Smooth muscle cell (in vitro differentiated cells): ENCODE data around the gene AP1S2. TPM values are rescaled to one million over a fixed set of nuclear protein-coding genes. Genes with fewer than 3 reads are reported as not detected.
"Not testable (repeated sequence)": the region's sequence is repeated elsewhere in the genome, so short reads cannot be mapped to it uniquely, and the experiment has no call there.

Experiments used
- DNase-seq: peaks from one replicate; lab custom pipeline; 2025; ENCODE audit not compliant: unreplicated experiment; lab: John Stamatoyannopoulos, UW
- H2AFZ ChIP-seq: fragments of 200-600 bp; sonication (generic); 2 replicates; pipeline ENCODE4 v1.6.0; 2016; ENCODE audit warnings: antibody characterized with exemption, low read depth, mild to moderate bottlenecking
- H3F3A ChIP-seq: fragments of 200-600 bp; sonication (generic); 2 replicates; pipeline ENCODE4 v1.6.0; 2017; ENCODE audit warnings: antibody characterized with exemption, low read depth
- H3K27ac ChIP-seq: fragments of 200-600 bp; sonication (generic); 2 replicates; pipeline ENCODE4 v1.5.1; 2016; ENCODE audit warnings: low read depth, mild to moderate bottlenecking
- H3K27me3 ChIP-seq: fragments of 200-600 bp; sonication (generic); 2 replicates; pipeline ENCODE4 v1.6.1; 2016; ENCODE audit warnings: low read depth, mild to moderate bottlenecking
- H3K36me3 ChIP-seq: fragments of 200-600 bp; sonication (generic); 2 replicates; pipeline ENCODE4 v1.5.1; 2016; ENCODE audit warnings: low read depth
- H3K4me1 ChIP-seq: fragments of 200-600 bp; sonication (generic); 2 replicates; pipeline ENCODE4 v1.5.1; 2016; ENCODE audit warnings: low read depth
- H3K4me2 ChIP-seq: fragments of 200-600 bp; sonication (generic); 2 replicates; pipeline ENCODE4 v1.6.0; 2016; ENCODE audit warnings: mild to moderate bottlenecking
- H3K4me3 ChIP-seq: fragments of 200-600 bp; sonication (generic); 2 replicates; pipeline ENCODE4 v1.5.1; 2016; ENCODE audit warnings: mild to moderate bottlenecking
- H3K79me2 ChIP-seq: fragments of 200-600 bp; sonication (generic); 2 replicates; pipeline ENCODE4 v1.6.0; 2016; ENCODE audit warnings: low read depth, mild to moderate bottlenecking
- H3K9ac ChIP-seq: fragments of 200-600 bp; sonication (generic); 2 replicates; pipeline ENCODE4 v1.6.0; 2016; ENCODE audit warnings: low read depth
- H3K9me3 ChIP-seq: fragments of 200-600 bp; sonication (generic); replicated peaks from 2 replicates; pipeline ENCODE4 v1.5.1; 2016; ENCODE audit warnings: low read depth
- H4K20me1 ChIP-seq: fragments of 200-600 bp; sonication (generic); 2 replicates; pipeline ENCODE4 v1.6.0; 2016; ENCODE audit warnings: low read depth
- WGBS: methylation state at CpG from one replicate; pipeline ENCODE4 v1.1.7; 2016; ENCODE audit warnings: low lambda C conversion rate; 5-methylcytosine and 5-hydroxymethylcytosine counted together
- polyA plus RNA-seq: library from polyadenylated mRNA; unstranded; fragments of >200 nt; fragmentation: Nextera tagmentation; extraction: Ambion mirVana; gene quantifications from 2 replicates; pipeline ENCODE4 v1.2.1, GENCODE V29; 2016
- total RNA-seq: library from RNA; depleted of rRNA; stranded (reverse); fragments of >200 nt; gene quantifications from 2 replicates; pipeline ENCODE4 v1.2.3, GENCODE V29; 2014
- TF ChIP-seq, protein P1 (sequence below): fragments of 200-600 bp; sonication (generic); IDR thresholded peaks from 2 replicates; pipeline ENCODE4 v1.5.1; 2017; ENCODE audit warnings: borderline replicate concordance, mild to moderate bottlenecking, antibody characterized with exemption; ENCODE audit not compliant: insufficient read depth, poor library complexity, severe bottlenecking

The AP1S2 gene
- total and polyA plus RNA-seq, 2 experiments from 2014 or later: 120 to 162 TPM

DNA sequence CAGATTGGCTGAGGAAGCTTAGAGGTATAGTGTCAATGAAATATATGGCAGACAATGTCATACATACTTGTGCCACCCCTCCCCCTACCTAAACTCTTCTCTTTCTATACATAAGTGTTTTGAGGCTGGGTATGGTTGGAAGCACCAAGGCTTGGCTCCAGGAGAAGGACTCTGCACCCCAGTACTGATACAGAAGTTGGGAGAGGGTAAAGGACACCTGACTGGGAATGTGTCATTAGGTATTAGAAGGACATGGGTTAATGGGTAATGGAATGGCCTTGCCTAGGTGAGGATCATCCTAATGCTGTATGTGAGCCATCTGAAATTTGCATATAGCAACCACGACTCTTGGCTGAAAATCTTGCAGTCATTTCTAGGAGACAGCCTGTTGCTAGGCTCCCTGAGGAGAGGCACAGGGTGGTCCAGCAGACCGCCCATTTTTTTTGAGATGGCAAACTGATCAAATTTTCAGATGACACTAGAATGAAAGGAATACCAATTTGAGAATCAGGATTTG, 26.8 kb upstream of the AP1S2 start:
- no peaks in the 10 kb centered on the region for H4K20me1 ChIP-seq
- WGBS: 85% methylated on average over 2 of the region's 2 CpGs
- no peak overlapping the region for H3K4me3 ChIP-seq
- H3K27me3 ChIP-seq: no peaks in the 10 kb centered on the region
- H3K79me2 ChIP-seq: no peaks in the 10 kb centered on the region
- no peak overlapping the region for H3K4me2 ChIP-seq
- peaks cover 7% of the 10 kb centered on the region for H3K4me1 ChIP-seq
- no peak for DNase-seq
- H3K27ac ChIP-seq: no peak overlapping the region
- H2AFZ ChIP-seq: no peak overlapping the region
- TF ChIP-seq, protein P1, sequence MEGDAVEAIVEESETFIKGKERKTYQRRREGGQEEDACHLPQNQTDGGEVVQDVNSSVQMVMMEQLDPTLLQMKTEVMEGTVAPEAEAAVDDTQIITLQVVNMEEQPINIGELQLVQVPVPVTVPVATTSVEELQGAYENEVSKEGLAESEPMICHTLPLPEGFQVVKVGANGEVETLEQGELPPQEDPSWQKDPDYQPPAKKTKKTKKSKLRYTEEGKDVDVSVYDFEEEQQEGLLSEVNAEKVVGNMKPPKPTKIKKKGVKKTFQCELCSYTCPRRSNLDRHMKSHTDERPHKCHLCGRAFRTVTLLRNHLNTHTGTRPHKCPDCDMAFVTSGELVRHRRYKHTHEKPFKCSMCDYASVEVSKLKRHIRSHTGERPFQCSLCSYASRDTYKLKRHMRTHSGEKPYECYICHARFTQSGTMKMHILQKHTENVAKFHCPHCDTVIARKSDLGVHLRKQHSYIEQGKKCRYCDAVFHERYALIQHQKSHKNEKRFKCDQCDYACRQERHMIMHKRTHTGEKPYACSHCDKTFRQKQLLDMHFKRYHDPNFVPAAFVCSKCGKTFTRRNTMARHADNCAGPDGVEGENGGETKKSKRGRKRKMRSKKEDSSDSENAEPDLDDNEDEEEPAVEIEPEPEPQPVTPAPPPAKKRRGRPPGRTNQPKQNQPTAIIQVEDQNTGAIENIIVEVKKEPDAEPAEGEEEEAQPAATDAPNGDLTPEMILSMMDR: no peak
- H3K36me3 ChIP-seq: no peaks in the 10 kb centered on the region
- H3F3A ChIP-seq: no peaks in the 10 kb centered on the region
- no peak overlapping the region for H3K9ac ChIP-seq
- H3K9me3 ChIP-seq: no peaks in the 10 kb centered on the region

DNA sequence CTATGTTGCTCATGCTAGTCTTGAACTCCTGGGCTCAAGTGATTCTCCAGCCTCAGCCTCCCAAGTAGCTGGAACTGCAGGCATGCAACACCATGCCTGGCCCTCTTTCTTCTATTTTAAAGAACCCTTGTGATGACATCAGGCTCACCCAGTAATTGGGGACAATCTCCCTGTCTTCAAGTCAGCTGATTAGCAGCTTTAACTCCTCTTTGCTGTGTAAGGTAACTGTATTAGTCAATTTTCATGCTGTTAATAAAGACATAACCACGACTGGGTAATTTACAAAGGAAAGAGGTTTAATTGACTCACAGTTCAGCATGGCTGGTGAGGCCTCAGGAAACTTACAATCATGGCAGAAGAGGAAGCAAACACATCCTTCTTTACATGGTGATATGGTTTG, 23.3 kb upstream of the AP1S2 start:
- WGBS: 68% methylated on average over 1 of the region's 1 CpG
- H3K9ac ChIP-seq, H4K20me1 ChIP-seq, H3K4me3 ChIP-seq, DNase-seq, H3K4me1 ChIP-seq, H3F3A ChIP-seq, H3K36me3 ChIP-seq, H2AFZ ChIP-seq, H3K4me2 ChIP-seq, H3K27me3 ChIP-seq, H3K9me3 ChIP-seq, H3K79me2 ChIP-seq, H3K27ac ChIP-seq: not testable (repeated sequence)

DNA sequence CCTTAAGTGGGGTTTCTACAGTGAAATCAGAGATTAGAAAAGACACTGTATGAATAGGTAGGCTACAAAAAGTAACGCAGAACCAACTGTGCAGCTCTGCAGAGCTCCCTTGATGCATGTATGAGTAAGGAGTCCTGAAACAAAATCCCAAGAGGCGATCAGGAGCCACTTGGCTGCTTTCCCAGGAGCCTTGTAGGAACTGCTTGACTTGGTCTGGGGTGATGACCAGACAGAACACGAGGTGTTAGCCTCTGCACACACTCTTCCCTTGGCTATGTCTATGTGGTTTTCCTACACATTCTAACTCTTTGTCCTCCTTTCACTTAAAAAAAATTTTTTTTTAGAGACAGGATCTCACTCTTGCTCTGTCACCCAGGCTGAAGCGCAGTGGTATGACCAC, 22.8 kb upstream of the AP1S2 start:
- TF ChIP-seq, protein P1: no peak
- Histone ChIP-seq H2AFZ (no peak overlapping the region), H3K4me2 (no peak overlapping the region), H3K9me3 (no peaks in the 10 kb centered on the region), H3K4me1 (no peaks in the 10 kb centered on the region), H3K27me3 (no peaks in the 10 kb centered on the region), H3K9ac (no peak overlapping the region), H3K4me3 (no peak overlapping the region), H3K36me3 (no peaks in the 10 kb centered on the region), H4K20me1 (no peaks in the 10 kb centered on the region), H3K79me2 (no peaks in the 10 kb centered on the region), H3F3A (no peaks in the 10 kb centered on the region), H3K27ac (no peak overlapping the region)
- no peak for DNase-seq
- WGBS: 90% methylated on average over 4 of the region's 4 CpGs

DNA sequence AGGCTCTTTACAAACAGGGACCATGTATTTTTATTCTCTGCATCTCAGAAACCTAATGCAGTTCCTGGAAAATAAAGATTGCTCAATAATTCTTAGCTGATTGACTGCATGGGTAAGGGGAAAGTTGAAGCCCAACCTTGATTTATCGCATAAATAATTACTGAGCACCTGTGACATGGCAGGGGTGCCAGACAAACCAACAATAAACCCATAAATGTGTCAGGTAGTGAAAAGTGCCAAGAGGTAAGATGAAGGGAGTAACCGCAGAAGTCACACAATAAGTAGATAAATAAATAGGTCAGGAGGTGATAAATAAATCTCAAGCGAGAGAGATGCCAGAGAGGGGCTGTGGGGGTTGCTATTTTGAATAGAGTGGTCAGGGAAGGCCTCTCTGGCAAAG, 20.1 kb upstream of the AP1S2 start:
- no peak overlapping the region for H3K4me3 ChIP-seq
- H3F3A ChIP-seq: no peaks in the 10 kb centered on the region
- H3K9ac ChIP-seq: no peak overlapping the region
- no peaks in the 10 kb centered on the region for H4K20me1 ChIP-seq
- no peaks in the 10 kb centered on the region for H3K4me1 ChIP-seq
- H3K9me3 ChIP-seq: no peaks in the 10 kb centered on the region
- H3K79me2 ChIP-seq: no peaks in the 10 kb centered on the region
- H2AFZ ChIP-seq: no peak overlapping the region
- H3K4me2 ChIP-seq: no peak overlapping the region
- no peak for DNase-seq
- no peaks in the 10 kb centered on the region for H3K27me3 ChIP-seq
- WGBS: 88% methylated on average over 3 of the region's 3 CpGs
- no peak overlapping the region for H3K27ac ChIP-seq
- no peaks in the 10 kb centered on the region for H3K36me3 ChIP-seq
- TF ChIP-seq, protein P1: no peak
